Hepatocyte (in vitro differentiated cells): Measurements from ENCODE around the gene TPK1. TPM values are rescaled to one million over a fixed set of nuclear protein-coding genes. Genes with fewer than 3 reads are reported as not detected.

ENCODE experiments used
- DNase-seq: peaks from one replicate; pipeline ENCODE4 v3.0.0-alpha.2; 2016; ENCODE audit warnings: low spot score
- H2AFZ ChIP-seq: fragments of 200-600 bp; sonication (generic); 2 replicates; pipeline ENCODE4 v1.6.0; 2016; ENCODE audit warnings: antibody characterized with exemption, mild to moderate bottlenecking
- H3K27ac ChIP-seq: fragments of 200-600 bp; sonication (generic); 2 replicates; pipeline ENCODE4 v1.5.1; 2016; ENCODE audit warnings: mild to moderate bottlenecking
- H3K27me3 ChIP-seq: fragments of 200-600 bp; sonication (generic); 2 replicates; pipeline ENCODE4 v1.6.1; 2016
- H3K36me3 ChIP-seq: fragments of 200-600 bp; sonication (generic); replicated peaks from 2 replicates; pipeline ENCODE4 v1.5.1; 2016; ENCODE audit warnings: low read depth; ENCODE audit not compliant: insufficient read depth
- H3K4me1 ChIP-seq: fragments of 200-600 bp; sonication (generic); 2 replicates; pipeline ENCODE4 v1.5.1; 2016; ENCODE audit warnings: mild to moderate bottlenecking, moderate library complexity; ENCODE audit not compliant: insufficient read depth
- H3K4me2 ChIP-seq: fragments of 200-600 bp; sonication (generic); 2 replicates; pipeline ENCODE4 v1.6.0; 2016
- H3K4me3 ChIP-seq: fragments of 200-600 bp; sonication (generic); 2 replicates; pipeline ENCODE4 v1.5.1; 2016; ENCODE audit warnings: mild to moderate bottlenecking
- H3K79me2 ChIP-seq: fragments of 200-600 bp; sonication (generic); 2 replicates; pipeline ENCODE4 v1.6.0; 2017; ENCODE audit warnings: mild to moderate bottlenecking
- H3K9me2 ChIP-seq: fragments of 200-600 bp; sonication (generic); replicated peaks from 2 replicates; pipeline ENCODE4 v1.6.0; 2017; ENCODE audit warnings: mild to moderate bottlenecking; ENCODE audit not compliant: insufficient read depth
- H3K9me3 ChIP-seq: fragments of 200-600 bp; sonication (generic); 2 replicates; pipeline ENCODE4 v1.5.1; 2016; ENCODE audit warnings: low read depth, mild to moderate bottlenecking
- H4K20me1 ChIP-seq: fragments of 200-600 bp; sonication (generic); 2 replicates; pipeline ENCODE4 v1.6.0; 2016; ENCODE audit warnings: mild to moderate bottlenecking; ENCODE audit not compliant: insufficient read depth, poor library complexity, severe bottlenecking
- CTCF ChIP-seq: fragments of 200-600 bp; sonication (generic); IDR thresholded peaks from 2 replicates; pipeline ENCODE4 v1.5.1; 2016; ENCODE audit warnings: antibody characterized with exemption, mild to moderate bottlenecking; ENCODE audit not compliant: poor library complexity
- EZH2 ChIP-seq: fragments of 200-600 bp; sonication (generic); IDR thresholded peaks from 2 replicates; pipeline ENCODE4 v1.6.1; 2016; ENCODE audit warnings: antibody characterized with exemption, mild to moderate bottlenecking, borderline replicate concordance
- EZH2phosphoT487 ChIP-seq: fragments of 200-600 bp; sonication (generic); IDR thresholded peaks from one replicate; pipeline ENCODE4 v1.6.1; 2018; ENCODE audit warnings: antibody characterized with exemption, mild to moderate bottlenecking, low read depth, moderate library complexity; ENCODE audit not compliant: unreplicated experiment, severe bottlenecking
- WGBS: methylation state at CpG from one replicate; pipeline ENCODE4 v1.1.6; 2016; ENCODE audit warnings: low lambda C conversion rate; ENCODE audit errors: missing lambda C conversion rate; 5-methylcytosine and 5-hydroxymethylcytosine counted together
- polyA plus RNA-seq: library from polyadenylated mRNA; unstranded; fragments of >200 nt; fragmentation: Nextera tagmentation; extraction: Ambion mirVana; gene quantifications from 2 replicates; pipeline ENCODE4 v1.2.1, GENCODE V29; 2016
- total RNA-seq: library from RNA; depleted of rRNA; stranded (reverse); fragments of >200 nt; gene quantifications from 2 replicates; pipeline ENCODE4 v1.2.3, GENCODE V29; 2014

TPK1 gene
- total and polyA plus RNA-seq, 2 experiments from 2014 or later = 8.7 to 9.7 TPM

GRCh38 chr7:144775749-144776148, 60.1 kb downstream of the TPK1 start:
- no peaks in the 10 kb centered on the region for H3K27me3 ChIP-seq
- no peaks in the 10 kb centered on the region for H3K79me2 ChIP-seq
- TF ChIP-seq CTCF (no peak), EZH2phosphoT487 (no peak), EZH2 (no peak)
- peaks cover 7% of the 10 kb centered on the region for H3K4me1 ChIP-seq
- no peak overlapping the region for H3K4me3 ChIP-seq
- no peak for DNase-seq
- H3K27ac ChIP-seq = peak overlapping the region; percentile 9
- 34% methylated on average over 2 of the region's 2 CpGs for WGBS
- H4K20me1 ChIP-seq = no peaks in the 10 kb centered on the region
- H2AFZ ChIP-seq = no peak overlapping the region
- H3K4me2 ChIP-seq = peak overlapping the region; percentile 45
- H3K36me3 ChIP-seq = no peaks in the 10 kb centered on the region
- no peaks in the 10 kb centered on the region for H3K9me3 ChIP-seq
- no peaks in the 10 kb centered on the region for H3K9me2 ChIP-seq

- Histone ChIP-seq H3K9me3 (no peaks in the 10 kb centered on the region), H3K79me2 (no peaks in the 10 kb centered on the region), H3K27ac (no peak overlapping the region), H3K4me1 (peaks cover 7% of the 10 kb centered on the region), H3K4me3 (no peak overlapping the region), H3K4me2 (no peak overlapping the region), H4K20me1 (no peaks in the 10 kb centered on the region), H3K36me3 (no peaks in the 10 kb centered on the region), H3K27me3 (no peaks in the 10 kb centered on the region), H3K9me2 (no peaks in the 10 kb centered on the region), H2AFZ (no peak overlapping the region)
- no peak for DNase-seq
- WGBS = 94% methylated on average over 2 of the region's 2 CpGs
- no peak for TF ChIP-seq CTCF
- TF ChIP-seq EZH2 = no peak
- no peak for TF ChIP-seq EZH2phosphoT487
These were observed 63.9 kb downstream of the TPK1 start for GRCh38 chr7:144771927-144772326.

- Histone ChIP-seq H3K4me1 (peaks cover 4% of the 10 kb centered on the region), H4K20me1 (no peaks in the 10 kb centered on the region), H2AFZ (no peak overlapping the region), H3K27ac (no peak overlapping the region), H3K36me3 (no peaks in the 10 kb centered on the region), H3K79me2 (no peaks in the 10 kb centered on the region), H3K9me3 (no peaks in the 10 kb centered on the region), H3K4me2 (no peak overlapping the region), H3K27me3 (no peaks in the 10 kb centered on the region), H3K9me2 (no peaks in the 10 kb centered on the region), H3K4me3 (no peak overlapping the region)
- WGBS = 64% methylated on average over 2 of the region's 2 CpGs
- no peak for DNase-seq
- TF ChIP-seq EZH2phosphoT487 (no peak), EZH2 (no peak), CTCF (no peak)
These were observed 64.7 kb downstream of the TPK1 start for GRCh38 chr7:144771174-144771573.

- H3K36me3 ChIP-seq = no peaks in the 10 kb centered on the region
- no peaks in the 10 kb centered on the region for H4K20me1 ChIP-seq
- no peak overlapping the region for H2AFZ ChIP-seq
- H3K4me1 ChIP-seq = no peaks in the 10 kb centered on the region
- H3K4me2 ChIP-seq = no peak overlapping the region
- DNase-seq = no peak
- no peak overlapping the region for H3K4me3 ChIP-seq
- TF ChIP-seq EZH2phosphoT487 = no peak
- no peaks in the 10 kb centered on the region for H3K27me3 ChIP-seq
- H3K9me2 ChIP-seq = no peaks in the 10 kb centered on the region
- H3K27ac ChIP-seq = no peak overlapping the region
- 87% methylated on average over 2 of the region's 2 CpGs for WGBS
- H3K9me3 ChIP-seq = no peaks in the 10 kb centered on the region
- H3K79me2 ChIP-seq = no peaks in the 10 kb centered on the region
These were observed 66.5 kb downstream of the TPK1 start for GRCh38 chr7:144769352-144769751.
